NCI-H146 treated with DMSO at 0.1 percent for 48 hours (cell line): ENCODE results near the gene CREB3L4.
"Not testable (repeated sequence)": the region's sequence is repeated elsewhere in the genome, so short reads cannot be mapped to it uniquely, and the experiment has no call there.

Source experiments
- DNase-seq: peaks from one replicate; lab custom pipeline; 2025; ENCODE audit not compliant: unreplicated experiment; lab: John Stamatoyannopoulos, UW

The CREB3L4 gene

DNA sequence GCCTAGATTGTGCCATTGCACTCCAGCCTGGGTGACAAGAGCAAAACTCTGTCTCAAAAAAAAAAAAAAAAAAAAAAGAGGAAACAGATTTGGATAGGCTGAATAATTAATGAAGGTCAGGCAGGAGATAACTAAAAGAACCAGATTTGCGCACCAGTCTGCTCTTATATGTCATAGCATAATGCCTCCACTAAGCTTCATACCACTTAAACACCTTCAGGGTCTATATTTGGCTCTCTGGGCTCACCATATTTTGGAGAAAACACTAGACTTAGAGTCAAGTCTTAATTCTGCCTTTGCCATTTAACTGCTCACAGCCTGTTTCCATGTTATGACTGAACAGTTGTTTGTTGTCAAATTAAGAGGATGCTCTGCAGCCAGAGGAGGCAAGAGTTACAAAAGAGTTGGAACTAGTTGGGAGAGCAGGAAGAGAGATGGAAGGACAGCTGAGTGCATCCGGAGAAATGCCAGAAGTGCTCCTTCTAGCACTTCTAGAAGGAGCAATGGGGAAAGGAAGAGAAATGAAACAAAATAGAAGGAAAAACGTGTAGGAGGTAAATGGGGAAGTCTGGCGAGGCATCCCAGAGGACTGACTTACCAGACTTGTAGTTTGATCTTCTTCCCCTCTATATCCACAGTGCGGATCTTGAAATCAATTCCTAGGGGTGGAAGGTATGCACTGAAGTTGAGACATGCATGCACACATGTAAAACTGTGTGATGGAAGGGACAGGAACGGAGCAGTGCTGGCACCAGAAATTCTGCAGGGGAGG, 16.6 kb downstream of the CREB3L4 start:
- no peak for DNase-seq

DNA sequence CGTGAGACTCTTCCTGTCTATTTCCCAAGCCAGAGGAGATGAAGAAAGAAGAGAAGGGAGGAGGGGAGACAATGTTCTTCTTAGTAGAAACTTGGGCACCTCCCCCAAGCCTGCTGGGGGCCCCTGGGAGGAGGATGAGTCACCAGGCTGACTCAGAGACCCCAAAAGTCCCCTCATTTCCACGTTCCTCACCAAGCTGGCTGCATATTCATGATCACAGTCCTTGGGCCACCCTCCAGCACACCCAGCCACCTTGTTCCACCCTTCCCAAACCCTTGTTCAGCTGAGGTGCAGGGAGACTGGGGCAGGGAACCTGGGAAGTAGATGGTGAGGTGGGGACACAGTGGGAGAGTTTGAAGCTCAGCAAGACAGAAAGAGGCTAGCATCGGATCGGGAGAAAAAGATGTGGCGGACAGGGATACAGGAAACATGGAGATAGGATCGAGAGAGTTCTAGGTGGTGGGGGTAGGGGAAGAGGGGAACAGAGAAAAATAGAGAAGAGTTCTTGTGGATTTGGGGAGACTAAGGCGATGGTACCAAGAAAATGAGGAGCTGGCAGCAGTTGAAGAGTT, 17.7 kb downstream of the CREB3L4 start:
- no peak for DNase-seq

- peak; percentile 73 for DNase-seq
These were observed 18.4 kb downstream of the CREB3L4 start, which contains the start of gene RAB13 for GRCh38 chr1:153985941-153986761. Gene RAB13 (minus strand): TSS chr1:153986339. CDS start chr1:153986236, 103 bp downstream.

DNA sequence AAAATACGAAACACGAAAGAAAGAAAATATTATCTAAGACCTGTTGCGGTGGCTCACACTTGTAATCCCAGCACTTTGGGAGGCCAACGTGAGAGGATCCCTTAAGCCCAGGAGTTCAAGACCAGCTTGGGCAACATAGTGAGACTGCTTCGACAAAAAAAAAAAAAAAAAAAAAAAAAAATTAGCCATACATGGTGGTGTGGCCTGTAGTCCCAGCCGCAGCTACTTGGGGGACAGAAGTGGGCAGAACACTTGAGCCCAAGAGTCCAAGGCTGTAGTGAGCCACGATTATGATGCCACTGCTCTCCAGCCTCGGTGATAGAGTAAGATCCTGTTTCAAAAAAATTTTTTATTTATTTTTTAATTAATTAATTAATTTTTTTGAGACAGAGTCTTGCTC, 19.9 kb downstream of the CREB3L4 start:
- no peak for DNase-seq

DNA sequence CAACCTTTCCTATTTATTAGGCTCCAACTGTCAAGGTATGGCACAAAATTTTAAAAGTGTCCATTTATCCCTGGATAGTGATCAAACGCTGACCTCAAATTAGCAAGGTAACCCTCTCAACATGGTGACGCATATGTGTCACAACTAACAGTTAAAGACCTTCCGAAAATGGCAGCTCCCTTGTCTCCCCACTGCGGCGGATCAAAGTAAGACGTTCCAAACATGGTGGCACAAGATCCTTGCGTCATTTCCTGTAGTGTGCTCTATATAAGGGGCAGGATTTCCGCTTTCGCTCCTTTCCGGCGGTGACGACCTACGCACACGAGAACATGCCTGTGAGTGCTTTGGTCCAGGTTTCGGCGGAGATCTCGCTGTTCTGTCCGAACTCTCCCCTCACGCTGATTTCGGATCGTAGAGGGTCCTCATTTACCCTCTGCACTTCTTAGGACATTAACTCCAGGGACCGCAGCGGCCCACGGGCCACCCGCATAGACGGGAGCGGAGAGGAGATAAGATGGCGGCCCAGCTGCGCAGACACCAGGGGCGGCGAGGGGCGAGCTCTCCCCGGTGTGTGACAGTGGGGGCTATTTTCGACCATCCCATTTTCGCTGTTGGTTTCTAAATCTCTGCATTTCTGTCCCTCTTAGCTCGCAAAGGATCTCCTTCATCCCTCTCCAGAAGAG, 22.9 kb downstream of the CREB3L4 start, which contains the start of gene RPS27:
RPS27 (plus strand) TSS at position 295 of the 683 bp plus-strand sequence; CDS start at position 330, 35 bp downstream.
- DNase-seq, result peak; percentile 97

DNA sequence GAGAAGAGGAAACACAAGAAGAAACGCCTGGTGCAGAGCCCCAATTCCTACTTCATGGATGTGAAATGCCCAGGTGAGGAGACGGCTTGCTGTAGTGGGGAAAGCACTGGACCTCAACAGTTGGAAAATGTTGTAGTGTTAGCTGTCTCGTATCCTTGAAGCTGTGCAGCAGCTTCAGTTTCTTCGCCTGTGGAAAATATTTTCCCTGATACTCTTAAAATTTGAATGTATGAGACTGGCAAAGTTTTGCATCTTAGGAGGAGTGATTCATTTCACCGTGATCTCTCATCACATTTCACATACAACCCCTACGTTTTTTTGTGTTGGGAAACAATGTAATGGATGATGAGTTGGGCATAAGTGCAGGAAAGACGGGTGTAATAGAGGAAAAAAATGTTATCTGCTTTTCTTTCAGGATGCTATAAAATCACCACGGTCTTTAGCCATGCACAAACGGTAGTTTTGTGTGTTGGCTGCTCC, 23.5 kb downstream of the CREB3L4 start:
- DNase-seq, result no peak

GRCh38 chr1:153991806-153992205, 24.1 kb downstream of the CREB3L4 start:
- no peak for DNase-seq

DNA sequence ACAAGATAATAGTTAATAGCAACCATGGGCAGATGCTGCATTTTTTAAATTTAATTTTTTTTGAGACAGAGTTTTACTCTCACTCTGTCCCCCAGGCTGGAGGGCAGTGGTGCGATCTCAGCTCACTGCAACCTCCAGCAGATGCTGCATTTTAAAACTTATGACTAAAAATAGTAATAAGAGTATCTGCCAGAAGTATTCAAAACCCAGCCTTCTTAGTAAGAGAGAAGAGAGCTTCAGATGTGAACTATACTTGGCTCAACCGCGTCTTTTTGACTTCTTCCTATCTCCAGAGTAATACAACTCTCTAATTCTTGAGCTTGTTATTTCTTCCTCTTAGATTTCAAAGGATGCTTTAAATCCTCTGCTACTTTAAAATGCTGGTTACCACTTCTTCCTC, 27.5 kb downstream of the CREB3L4 start:
- no peak for DNase-seq

DNA sequence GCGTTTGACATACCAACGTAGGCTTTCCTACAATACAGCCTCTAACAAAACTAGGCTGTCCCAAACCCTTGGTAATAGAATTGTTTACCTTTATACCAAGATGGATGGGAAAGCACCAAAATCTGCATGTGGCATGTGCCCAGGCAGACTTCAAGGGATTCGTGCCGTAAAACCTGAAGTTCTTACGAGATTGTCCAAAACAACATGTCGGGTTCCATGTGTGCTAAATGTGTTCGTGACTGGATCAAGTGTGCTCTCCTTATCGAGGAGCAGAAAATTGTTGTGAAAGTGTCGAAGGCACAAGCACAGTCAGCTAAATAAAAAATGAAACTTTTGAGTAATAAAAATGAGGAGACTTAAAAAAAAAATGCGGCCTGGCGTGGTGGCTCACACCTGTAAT, 27.9 kb downstream of the CREB3L4 start:
- no peak for DNase-seq

- not testable (repeated sequence) for DNase-seq
These were observed 29.2 kb downstream of the CREB3L4 start for GRCh38 chr1:153996882-153997281.

GRCh38 chr1:154000420-154000819, 32.7 kb downstream of the CREB3L4 start:
- no peak for DNase-seq

- no peak for DNase-seq
These were observed 38.4 kb downstream of the CREB3L4 start for GRCh38 chr1:154006136-154006535.

DNA sequence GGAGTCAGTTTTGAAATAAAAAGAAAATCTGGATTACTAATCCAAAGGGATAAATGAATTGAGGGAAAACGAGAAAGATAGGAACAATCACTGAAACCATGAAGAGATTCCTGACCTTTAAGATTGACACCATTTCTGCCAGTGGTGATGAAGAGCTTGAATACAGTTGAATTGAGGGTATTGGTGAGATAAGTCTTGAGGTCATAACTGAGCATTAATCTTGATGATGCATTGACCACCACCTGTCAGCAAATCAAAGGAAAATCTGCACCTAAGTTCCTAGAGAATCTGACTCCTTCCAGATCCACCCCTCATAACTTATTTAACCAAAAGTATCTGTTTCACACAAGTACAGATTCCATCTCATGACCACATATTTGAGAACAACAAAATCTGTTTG, 44.4 kb downstream of the CREB3L4 start:
- no peak for DNase-seq

DNA sequence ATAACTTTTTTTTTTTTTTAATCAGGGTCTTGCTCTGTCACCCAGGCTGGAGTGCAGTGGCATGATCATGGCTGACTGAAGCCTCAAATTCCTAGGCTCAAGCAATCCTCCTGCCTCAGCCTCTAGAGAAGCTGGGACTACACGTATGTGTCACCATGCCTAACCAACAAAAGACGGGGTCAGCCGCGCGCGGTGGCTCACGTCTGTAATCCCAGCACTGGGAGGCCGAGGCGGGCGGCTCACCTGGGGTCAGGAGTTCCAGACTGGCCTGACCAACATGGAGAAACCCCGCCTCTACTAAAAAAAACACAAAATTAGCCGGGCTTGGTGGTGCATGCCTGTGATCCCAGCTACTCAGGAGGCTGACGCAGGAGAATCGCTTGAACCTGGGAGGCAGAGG, 44.8 kb downstream of the CREB3L4 start:
- not testable (repeated sequence) for DNase-seq

GRCh38 chr1:154014154-154014907, 46.6 kb downstream of the CREB3L4 start:
- no peak for DNase-seq

GRCh38 chr1:154019269-154019668, 51.6 kb downstream of the CREB3L4 start:
- DNase-seq, result no peak

- DNase-seq, result no peak
These were observed 52.2 kb downstream of the CREB3L4 start for GRCh38 chr1:154019940-154020339.
